GM18873 (cell line): ENCODE data around the gene MAN2A1.
"Not testable (repeated sequence)": the region's sequence is repeated elsewhere in the genome, so short reads cannot be mapped to it uniquely, and the experiment has no call there.

Experiments
- ATAC-seq: cut with Tn5 transposase; IDR thresholded peaks from one replicate; pipeline ENCODE4 v1.9.1; 2021; ENCODE audit warnings: mild to moderate bottlenecking, moderate library complexity, moderate number of reproducible peaks; ENCODE audit not compliant: unreplicated experiment, low FRiP score

The MAN2A1 gene

GRCh38 chr5:109750463-109750862 is 60.7 kb downstream of the MAN2A1 start:
- no peak for ATAC-seq

DNA sequence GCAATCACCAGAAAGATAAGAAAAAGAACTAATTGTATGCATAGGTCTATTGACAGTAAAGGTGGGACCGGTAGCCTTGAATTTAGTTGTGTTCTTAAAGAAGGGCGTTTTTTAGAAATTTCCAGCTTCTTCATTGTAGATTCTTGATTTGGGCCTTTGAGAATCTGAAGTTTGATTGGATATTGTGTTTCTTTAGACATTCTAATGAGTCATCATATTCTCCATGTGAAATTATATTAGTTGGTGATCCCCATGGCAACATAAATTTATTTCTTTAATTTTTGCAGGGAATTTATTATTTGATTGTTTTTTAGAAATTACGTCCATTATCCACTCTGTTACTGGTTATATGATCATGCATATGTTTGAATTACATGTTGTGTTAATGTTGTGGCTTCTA is 63.6 kb downstream of the MAN2A1 start:
- no peak for ATAC-seq

- ATAC-seq: no peak
Observed at GRCh38 chr5:109754319-109754718, 64.6 kb downstream of the MAN2A1 start.

DNA sequence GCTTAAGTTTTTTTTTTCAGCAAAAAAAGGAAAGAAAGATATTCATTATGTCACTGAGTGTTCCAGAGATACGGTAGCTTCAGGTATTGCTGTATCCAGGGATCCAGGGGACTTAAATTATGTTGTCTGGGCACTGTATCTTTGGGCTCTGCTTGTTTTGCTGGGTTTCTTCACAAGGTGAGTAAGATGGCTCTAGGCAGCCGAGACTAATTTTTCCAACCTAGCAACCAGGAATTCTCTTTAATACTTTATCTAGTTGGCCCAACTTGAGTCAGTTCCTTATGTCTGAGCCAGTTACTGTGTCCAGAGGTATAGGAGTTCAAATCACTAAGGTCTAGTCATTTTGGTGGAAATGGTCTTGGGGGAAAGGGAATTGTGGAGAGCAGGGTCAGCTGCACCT is 66.0 kb downstream of the MAN2A1 start:
- ATAC-seq: no peak

GRCh38 chr5:109756543-109757185 is 66.9 kb downstream of the MAN2A1 start:
- ATAC-seq: no peak

DNA sequence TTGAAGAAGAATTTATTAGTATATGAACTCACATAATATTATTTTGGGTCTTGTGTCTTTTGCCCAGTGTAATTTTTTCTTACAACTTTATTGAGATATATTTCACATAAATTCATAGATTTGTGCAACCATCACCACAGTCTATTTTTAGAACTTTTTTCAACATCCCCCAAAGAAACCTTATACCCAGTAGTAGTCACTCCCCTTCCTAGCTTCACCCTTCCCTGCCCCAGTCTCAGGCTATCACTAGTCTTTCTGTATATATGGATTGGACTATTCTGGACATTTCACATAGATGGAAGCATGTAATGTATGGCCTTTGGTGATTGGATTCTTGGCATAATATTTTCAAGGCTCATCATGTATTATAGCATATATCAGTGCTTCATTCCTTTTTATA is 67.8 kb downstream of the MAN2A1 start:
- ATAC-seq: no peak

GRCh38 chr5:109759306-109759705 is 69.6 kb downstream of the MAN2A1 start:
- peak; percentile 60 for ATAC-seq

GRCh38 chr5:109760130-109760529 is 70.4 kb downstream of the MAN2A1 start:
- not testable (repeated sequence) for ATAC-seq

DNA sequence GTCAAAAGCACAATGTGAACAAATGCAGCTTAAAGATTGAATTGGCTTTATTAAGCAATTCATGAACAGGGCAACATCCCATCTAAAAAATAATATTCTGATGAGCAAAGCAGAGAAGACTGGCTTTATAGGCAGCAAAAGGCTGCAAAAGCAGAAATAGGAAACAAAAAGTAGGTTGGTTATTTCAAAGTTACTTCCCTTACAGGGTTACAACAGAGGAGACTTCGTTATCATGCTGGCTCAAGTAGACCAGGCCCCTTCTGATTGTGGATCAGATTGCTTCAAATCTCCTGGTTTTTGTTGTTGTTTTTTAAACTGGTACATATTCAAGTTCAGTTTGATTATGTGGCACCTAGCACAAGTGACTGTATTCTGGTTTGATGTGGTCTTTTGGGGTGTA is 73.1 kb downstream of the MAN2A1 start:
- ATAC-seq: no peak

DNA sequence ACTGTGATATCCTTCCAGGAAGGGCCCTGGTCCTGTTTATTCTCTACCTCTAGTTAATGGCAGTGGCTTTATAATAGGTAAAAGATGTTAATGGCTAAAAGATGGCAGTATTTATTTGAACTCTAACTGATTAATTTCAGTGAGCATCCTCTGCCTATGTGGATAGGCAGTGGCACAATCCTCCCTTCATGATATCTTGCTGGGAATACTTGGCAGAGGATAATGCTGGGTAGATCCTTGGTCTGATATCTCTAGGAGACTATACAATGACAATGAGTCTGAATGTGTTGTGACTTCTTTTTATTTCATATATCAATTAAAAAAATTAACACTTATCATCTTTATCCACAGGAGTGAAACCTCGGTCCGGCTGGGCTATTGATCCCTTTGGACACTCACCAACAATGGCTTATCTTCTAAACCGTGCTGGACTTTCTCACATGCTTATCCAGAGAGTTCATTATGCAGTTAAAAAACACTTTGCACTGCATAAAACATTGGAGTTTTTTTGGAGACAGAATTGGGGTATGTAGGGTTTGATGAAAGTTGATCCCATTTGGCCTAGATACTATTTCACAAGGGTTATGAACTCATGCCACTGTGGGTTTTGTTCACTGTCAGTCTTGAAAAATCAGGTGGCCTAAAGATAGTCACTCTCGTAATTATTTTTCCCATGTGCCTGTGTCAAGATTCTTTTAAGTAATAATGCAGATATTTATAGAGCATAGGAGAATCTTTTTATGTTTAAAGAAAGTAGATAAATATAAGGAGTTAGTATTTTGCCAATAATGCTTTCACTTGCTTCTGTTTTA is 77.7 kb downstream of the MAN2A1 start:
- ATAC-seq: no peak

GRCh38 chr5:109767997-109768396 is 78.3 kb downstream of the MAN2A1 start:
- ATAC-seq: no peak

DNA sequence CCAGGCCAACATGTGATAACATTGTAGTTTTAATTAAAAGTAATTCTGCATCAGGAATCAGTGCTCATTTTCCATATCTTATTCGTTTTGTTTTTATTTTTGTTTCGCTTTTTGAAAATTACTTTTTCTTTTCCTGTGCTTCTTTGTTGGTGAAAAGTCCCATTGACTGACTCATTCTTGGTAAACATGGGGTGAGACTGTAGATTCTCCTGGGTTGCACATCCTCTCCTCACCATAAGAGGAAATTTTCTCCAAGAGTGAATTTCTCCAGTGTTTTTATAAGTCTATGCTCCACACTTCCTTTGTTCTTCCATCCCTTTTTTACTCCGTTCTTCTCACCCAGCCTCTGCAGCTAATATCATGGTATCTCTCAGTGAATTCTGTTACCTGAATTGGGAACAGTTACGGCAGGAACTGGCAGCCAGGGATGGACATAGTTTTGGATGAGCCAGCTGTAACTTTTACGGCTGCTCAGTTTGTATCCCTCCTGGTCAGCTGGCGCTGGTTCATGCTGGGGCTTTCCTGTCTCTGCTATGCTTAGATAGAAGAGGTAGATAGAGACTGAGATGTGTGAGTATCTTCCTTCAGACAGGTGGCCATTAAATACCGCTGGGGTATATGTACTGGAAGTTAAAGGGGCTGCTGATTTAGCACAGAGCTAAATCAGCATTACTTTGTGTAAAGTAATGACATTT is 80.0 kb downstream of the MAN2A1 start:
- ATAC-seq: no peak

DNA sequence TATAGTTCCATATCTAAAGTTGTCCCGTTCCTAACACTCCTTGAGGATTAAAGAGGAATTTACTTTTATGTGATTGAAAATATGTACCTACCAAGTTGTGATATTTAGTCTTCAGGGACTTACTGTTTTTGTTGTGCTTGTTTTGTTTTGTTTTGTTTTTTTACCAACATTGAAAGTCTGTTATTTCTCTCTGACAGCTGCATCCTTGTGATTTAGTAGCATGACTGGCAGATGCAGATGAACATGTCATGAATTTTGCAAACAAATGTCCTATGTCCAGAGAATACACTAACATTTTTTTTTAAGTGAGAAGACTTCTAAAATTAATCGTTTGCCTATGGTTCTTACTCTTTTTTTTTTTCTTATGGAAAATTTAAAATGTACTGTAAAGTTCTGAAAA is 85.4 kb downstream of the MAN2A1 start:
- no peak for ATAC-seq

- no peak for ATAC-seq
Observed at GRCh38 chr5:109779036-109779735, 89.5 kb downstream of the MAN2A1 start.

GRCh38 chr5:109784687-109785086 is 95.0 kb downstream of the MAN2A1 start:
- ATAC-seq: no peak

GRCh38 chr5:109786206-109786855 is 96.6 kb downstream of the MAN2A1 start:
- no peak for ATAC-seq

- ATAC-seq: peak; percentile 97
Observed at GRCh38 chr5:109788596-109788995, 98.9 kb downstream of the MAN2A1 start.

DNA sequence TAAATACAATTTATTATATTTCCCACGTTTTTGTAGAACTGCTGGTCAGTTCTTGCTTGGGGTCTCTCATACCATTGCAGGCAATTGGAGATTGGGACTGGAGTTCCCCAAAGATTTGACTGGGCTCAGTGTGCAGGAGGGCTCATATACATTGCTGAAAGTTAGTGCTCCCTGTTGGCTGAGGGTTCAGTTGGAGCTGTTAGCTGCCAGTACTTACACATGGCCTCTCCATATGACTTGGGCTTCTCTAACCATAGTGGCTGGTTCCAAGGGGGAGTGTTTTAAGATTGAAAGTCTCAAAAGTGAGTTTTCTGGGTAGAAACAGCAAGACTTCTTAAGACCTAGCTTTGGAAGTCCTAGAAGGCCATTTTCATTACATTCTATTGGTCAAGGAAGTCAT is 102.9 kb downstream of the MAN2A1 start:
- no peak for ATAC-seq

DNA sequence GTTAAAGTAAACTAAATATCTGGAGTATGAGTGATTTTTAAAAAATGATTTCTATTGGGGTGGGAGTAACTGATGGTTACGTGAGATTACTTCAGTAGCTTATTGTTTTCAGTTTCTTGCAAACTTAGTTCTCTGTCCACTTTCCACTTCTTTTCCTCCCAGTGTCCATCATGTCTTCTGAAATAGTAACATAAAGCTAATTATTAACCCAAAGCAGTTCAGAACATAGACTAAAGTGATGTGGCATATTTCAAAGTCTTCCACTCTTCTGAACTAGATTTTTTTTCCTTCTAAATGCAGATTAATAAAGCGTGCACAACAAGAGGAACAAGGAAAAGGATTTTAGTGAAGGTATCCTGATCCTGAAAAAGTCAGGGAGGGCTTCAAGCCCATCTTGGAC is 114.1 kb downstream of the MAN2A1 start:
- ATAC-seq: no peak

GRCh38 chr5:109805472-109805871 is 115.7 kb downstream of the MAN2A1 start:
- no peak for ATAC-seq
